H9 (cell line): Measurements from ENCODE around the gene MTMR3. TPM values are rescaled to one million over a fixed set of nuclear protein-coding genes. Genes with fewer than 3 reads are reported as not detected.

Source experiments
- DNase-seq: peaks from one replicate; pipeline ENCODE4 v3.0.0-alpha.2; 2017
- H2AFZ ChIP-seq: one replicate; pipeline ENCODE4 v1.6.1; 2013; ENCODE audit warnings: mild to moderate bottlenecking, low read length, control low read depth, moderate library complexity
- H2AK5ac ChIP-seq: 2 replicates; pipeline ENCODE4 v1.6.1; 2013; ENCODE audit warnings: low read length, control low read depth, mixed read lengths; ENCODE audit not compliant: insufficient read length
- H2BK120ac ChIP-seq: one replicate; pipeline ENCODE4 v1.6.1; 2013; ENCODE audit warnings: low read depth, mild to moderate bottlenecking, low read length, control low read depth, inconsistent platforms; ENCODE audit not compliant: poor library complexity, severe bottlenecking
- H2BK12ac ChIP-seq: 2 replicates; pipeline ENCODE4 v1.6.1; 2013; ENCODE audit warnings: low read length, control low read depth, mixed read lengths, low read depth; ENCODE audit not compliant: insufficient read length
- H2BK15ac ChIP-seq: 2 replicates; pipeline ENCODE4 v1.6.1; 2013; ENCODE audit warnings: low read depth, low read length, control low read depth
- H2BK20ac ChIP-seq: one replicate; pipeline ENCODE4 v1.6.1; 2013; ENCODE audit warnings: low read depth, mild to moderate bottlenecking, low read length, control low read depth, inconsistent platforms; ENCODE audit not compliant: poor library complexity, severe bottlenecking
- H2BK5ac ChIP-seq: 2 replicates; pipeline ENCODE4 v1.6.1; 2013; ENCODE audit warnings: low read length, control low read depth, mixed read lengths; ENCODE audit not compliant: insufficient read length
- H3K14ac ChIP-seq: 2 replicates; pipeline ENCODE4 v1.6.1; 2013; ENCODE audit warnings: low read length, control low read depth; ENCODE audit not compliant: insufficient read depth
- H3K18ac ChIP-seq: 2 replicates; pipeline ENCODE4 v1.6.1; 2013; ENCODE audit warnings: low read depth, mild to moderate bottlenecking, mixed read lengths, low read length, control low read depth; ENCODE audit not compliant: insufficient read length
- H3K23ac ChIP-seq: 2 replicates; pipeline ENCODE4 v1.6.1; 2013; ENCODE audit warnings: low read length, control low read depth, mixed read lengths, low read depth; ENCODE audit not compliant: insufficient read length
- H3K23me2 ChIP-seq: 2 replicates; pipeline ENCODE4 v1.6.1; 2013; ENCODE audit warnings: low read depth, mild to moderate bottlenecking, mixed read lengths, low read length, control low read depth; ENCODE audit not compliant: insufficient read length, poor library complexity, severe bottlenecking
- H3K27ac ChIP-seq: 2 replicates; pipeline ENCODE4 v1.5.1; 2013; ENCODE audit warnings: low read length, control low read depth, mixed read lengths, low read depth; ENCODE audit not compliant: insufficient read length
- H3K27me3 ChIP-seq: 2 replicates; pipeline ENCODE4 v1.6.1; 2013; ENCODE audit warnings: low read length, control low read depth, inconsistent platforms; ENCODE audit not compliant: insufficient read depth
- H3K4ac ChIP-seq: 2 replicates; pipeline ENCODE4 v1.6.1; 2013; ENCODE audit warnings: low read depth, mild to moderate bottlenecking, control low read depth, inconsistent platforms, low read length, moderate library complexity
- H3K4me1 ChIP-seq: 2 replicates; pipeline ENCODE4 v1.6.1; 2013; ENCODE audit warnings: low read length, control low read depth, inconsistent platforms; ENCODE audit not compliant: insufficient read depth
- H3K4me2 ChIP-seq: 2 replicates; pipeline ENCODE4 v1.6.1; 2013; ENCODE audit warnings: low read length, control low read depth, mixed read lengths; ENCODE audit not compliant: insufficient read length, insufficient read depth
- H3K56ac ChIP-seq: 2 replicates; pipeline ENCODE4 v1.6.1; 2013; ENCODE audit warnings: low read depth, mild to moderate bottlenecking, mixed read lengths, low read length, control low read depth; ENCODE audit not compliant: insufficient read length
- H3K79me1 ChIP-seq: 2 replicates; pipeline ENCODE4 v1.6.1; 2013; ENCODE audit warnings: low read depth, mild to moderate bottlenecking, moderate library complexity, low read length, control low read depth, inconsistent platforms; ENCODE audit not compliant: insufficient read depth, poor library complexity, severe bottlenecking
- H3K79me2 ChIP-seq: 2 replicates; pipeline ENCODE4 v1.6.1; 2013; ENCODE audit warnings: low read length, control low read depth, inconsistent platforms; ENCODE audit not compliant: insufficient read depth
- H3K9ac ChIP-seq: 2 replicates; pipeline ENCODE4 v1.6.1; 2013; ENCODE audit warnings: low read length, control low read depth, mixed read lengths; ENCODE audit not compliant: insufficient read length; ENCODE audit errors: extremely low read depth
- H3K9me3 ChIP-seq: one replicate; pipeline ENCODE4 v1.6.1; 2013; ENCODE audit warnings: low read depth, low read length, inconsistent platforms; ENCODE audit not compliant: control insufficient read depth
- H3T11ph ChIP-seq: one replicate; pipeline ENCODE4 v1.6.1; 2013; ENCODE audit warnings: mild to moderate bottlenecking, low read length, control low read depth, inconsistent platforms
- H4K20me1 ChIP-seq: one replicate; pipeline ENCODE4 v1.6.1; 2013; ENCODE audit not compliant: control insufficient read depth, insufficient read length, insufficient read depth
- H4K5ac ChIP-seq: 2 replicates; pipeline ENCODE4 v1.6.1; 2013; ENCODE audit warnings: low read depth, mild to moderate bottlenecking, mixed read lengths, low read length, control low read depth; ENCODE audit not compliant: insufficient read length
- H4K8ac ChIP-seq: replicated peaks from 2 replicates; pipeline ENCODE4 v1.6.1; 2013; ENCODE audit warnings: low read length, control low read depth, mixed read lengths, low read depth; ENCODE audit not compliant: insufficient read length
- H4K91ac ChIP-seq: 2 replicates; pipeline ENCODE4 v1.6.1; 2013; ENCODE audit warnings: low read depth, mild to moderate bottlenecking, moderate library complexity, mixed read lengths, low read length, control low read depth; ENCODE audit not compliant: insufficient read length
- H3K27ac Mint-ChIP-seq, 3 experiments: 2 replicates in 2 of 3; 3 replicates in 1 of 3; pipeline ENCODE4 v1.8.0; 2020 to 2021; ENCODE audit warnings: mixed read lengths in 3 of 3, mild to moderate bottlenecking in 1 of 3, moderate library complexity in 1 of 3
- H3K27me3 Mint-ChIP-seq: 2 replicates; pipeline ENCODE4 v1.8.0; 2021; ENCODE audit warnings: low read depth, mild to moderate bottlenecking, moderate library complexity, mixed read lengths
- H3K36me3 Mint-ChIP-seq, 3 experiments: 2 replicates in 2 of 3; 3 replicates in 1 of 3; pipeline ENCODE4 v1.8.0; 2020 to 2021; ENCODE audit warnings: low read depth in 3 of 3, mixed read lengths in 3 of 3; ENCODE audit not compliant: insufficient read depth in 1 of 3
- H3K4me1 Mint-ChIP-seq, 2 experiments: 2 replicates each; pipeline ENCODE4 v1.8.0; 2020; ENCODE audit warnings: mixed read lengths in 2 of 2
- H3K4me3 Mint-ChIP-seq, 2 experiments: 2 replicates in 1 of 2; 3 replicates in 1 of 2; pipeline ENCODE4 v1.8.0; 2020 to 2021; ENCODE audit warnings: mild to moderate bottlenecking in 2 of 2, mixed read lengths in 2 of 2, moderate library complexity in 1 of 2
- H3K9me3 Mint-ChIP-seq, 2 experiments: 2 replicates in 1 of 2; 3 replicates in 1 of 2; pipeline ENCODE4 v1.8.0; 2020; ENCODE audit warnings: mild to moderate bottlenecking in 2 of 2, mixed read lengths in 2 of 2, moderate library complexity in 1 of 2
- CTCF ChIP-seq: fragments of 200-600 bp; sonication (generic); conservative IDR thresholded peaks from 3 replicates; pipeline ENCODE4 v1.8.0; 2021; ENCODE audit warnings: antibody characterized with exemption, mild to moderate bottlenecking
- WGBS: extraction: QIAGEN DNeasy Blood & Tissue Kit; methylation state at CpG from one replicate; pipeline ENCODE4 v1.1.7; 2013; ENCODE audit warnings: missing lambda C conversion rate, low lambda C conversion rate, mixed read lengths; ENCODE audit not compliant: insufficient read length; ENCODE audit errors: extremely low coverage; 5-methylcytosine and 5-hydroxymethylcytosine counted together
- total RNA-seq: library from RNA; stranded (reverse); gene quantifications from 2 replicates; pipeline ENCODE4 v1.2.1, GENCODE V29; 2021

The MTMR3 gene
- total RNA-seq, 1 experiment from 2014 or later = 19.8 TPM

- Histone ChIP-seq H2AK5ac (no peak overlapping the region), H2BK5ac (no peak overlapping the region), H2BK12ac (no peak overlapping the region), H2BK120ac (no peak overlapping the region), H3K4me1 (no peaks in the 10 kb centered on the region), H3K23ac (no peak overlapping the region), H3K27ac (no peak overlapping the region), H3K9me3 (no peaks in the 10 kb centered on the region), H3K18ac (no peak overlapping the region), H4K20me1 (no peaks in the 10 kb centered on the region), H3K9ac (no peak overlapping the region), H4K5ac (no peak overlapping the region), H3K56ac (no peak overlapping the region), H3K23me2 (no peaks in the 10 kb centered on the region), H3K27me3 (no peaks in the 10 kb centered on the region), H3K4ac (no peak overlapping the region), H3T11ph (no peak overlapping the region), H4K91ac (no peak overlapping the region), H3K79me1 (no peaks in the 10 kb centered on the region), H3K79me2 (no peaks in the 10 kb centered on the region), H2AFZ (no peak overlapping the region), H2BK15ac (no peak overlapping the region), H2BK20ac (no peak overlapping the region), H3K4me2 (no peak overlapping the region), H3K14ac (no peak overlapping the region), H4K8ac (no peak overlapping the region)
- Mint-ChIP-seq H3K27me3 (0 out of 2 replicates have a peak, but pooled peaks cover 2% of the 10 kb centered on the region), H3K27ac (no peak overlapping the region), H3K4me1 (no peaks in the 10 kb centered on the region), H3K4me3 (no peak overlapping the region), H3K9me3 (peaks cover 15 to 18% of the 10 kb centered on the region in 2 experiments), H3K36me3 (peaks cover 0 to 6% (median 2%) of the 10 kb centered on the region in 3 experiments; a peak in 5 of 7 replicates)
- no peak for DNase-seq
- WGBS = no CpG with 5 or more reads among the region's 10 CpGs
- no peak for TF ChIP-seq CTCF
Measured at GRCh38 chr22:30054067-30054763, 171.2 kb downstream of the MTMR3 start.
